Fibroblast of skin of right biceps (primary cell): Measurements from ENCODE around the gene MXI1.

Experiments used
- DNase-seq: peaks from one replicate; pipeline ENCODE4 v3.0.0-alpha.2; 2013

Gene MXI1

DNA sequence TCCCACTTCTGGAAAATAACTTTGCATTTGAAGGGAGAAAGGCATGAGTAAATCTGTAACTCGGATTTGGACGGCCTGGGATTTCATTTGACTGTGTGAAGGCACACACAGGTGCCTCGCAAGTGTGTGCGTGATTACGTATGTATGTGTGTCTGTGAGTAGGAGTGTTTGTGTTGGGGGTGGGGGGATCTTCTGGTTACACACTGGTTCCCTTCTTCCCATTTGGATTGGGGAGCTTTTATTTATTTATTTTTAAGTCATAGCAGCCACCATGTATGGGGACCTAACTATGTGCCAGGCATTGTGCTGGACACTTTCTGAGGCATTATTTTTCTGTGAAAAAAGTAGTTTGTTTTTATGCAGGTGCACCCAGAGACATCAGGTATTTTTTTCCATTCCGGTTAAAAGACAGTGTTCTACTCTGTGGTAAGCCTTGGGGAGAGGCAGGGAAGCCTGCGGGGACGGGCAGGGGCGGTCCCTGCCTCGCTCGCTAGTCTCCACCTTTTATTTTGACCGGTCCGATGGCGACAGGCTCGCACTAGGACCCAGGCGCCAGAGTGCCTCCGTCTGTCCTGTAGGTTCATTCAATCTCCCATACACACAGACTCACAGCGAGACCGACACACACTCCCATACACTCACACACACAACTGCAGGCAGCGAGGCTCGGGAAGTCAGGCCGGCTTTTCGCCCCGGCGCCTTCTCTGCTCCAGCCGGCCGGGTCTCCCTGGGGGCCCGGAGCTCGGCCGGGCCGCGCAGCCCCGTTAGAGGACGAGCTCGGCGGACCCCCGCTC, at the start of gene MXI1:
Gene MXI1 (plus strand): TSS at position 595 of the 794 bp plus-strand sequence. CDS start 204 bp downstream, outside the sequence.
- DNase-seq = peak; percentile 81

- DNase-seq = no peak
Observed at GRCh38 chr10:110158051-110159005, 49.1 kb upstream of the MXI1 start.

GRCh38 chr10:110160081-110160480, 47.3 kb upstream of the MXI1 start:
- no peak for DNase-seq

GRCh38 chr10:110160522-110160921, 46.9 kb upstream of the MXI1 start:
- no peak for DNase-seq

GRCh38 chr10:110162741-110163145, 44.7 kb upstream of the MXI1 start:
- DNase-seq = no peak

DNA sequence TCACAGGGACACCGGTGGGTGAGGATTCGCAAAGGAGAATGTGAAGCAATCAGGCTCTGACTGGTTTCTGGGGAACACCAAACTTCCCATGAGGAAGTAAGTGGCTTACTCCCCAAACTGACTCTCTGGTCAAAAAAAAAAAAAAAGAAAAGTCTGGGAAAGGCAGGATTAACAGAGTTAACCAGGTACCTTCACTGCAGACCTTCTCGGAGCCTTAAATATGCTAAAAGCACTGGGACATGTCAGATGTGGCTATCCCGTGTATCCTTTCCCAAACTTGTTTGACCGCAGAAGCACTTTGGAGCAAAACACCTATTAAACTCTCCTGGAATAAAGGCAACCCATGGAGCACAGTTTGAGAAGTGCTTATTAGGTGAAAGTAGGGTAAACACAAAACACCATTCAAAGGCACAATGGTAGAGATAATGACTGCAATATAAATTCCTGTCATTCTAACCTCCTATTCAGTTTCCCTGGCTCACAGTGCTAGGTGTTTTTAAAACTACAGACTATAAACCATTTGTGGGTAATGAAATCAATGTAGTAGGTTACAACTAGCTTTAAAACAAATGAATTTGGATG, 44.1 kb upstream of the MXI1 start:
- DNase-seq = no peak

DNA sequence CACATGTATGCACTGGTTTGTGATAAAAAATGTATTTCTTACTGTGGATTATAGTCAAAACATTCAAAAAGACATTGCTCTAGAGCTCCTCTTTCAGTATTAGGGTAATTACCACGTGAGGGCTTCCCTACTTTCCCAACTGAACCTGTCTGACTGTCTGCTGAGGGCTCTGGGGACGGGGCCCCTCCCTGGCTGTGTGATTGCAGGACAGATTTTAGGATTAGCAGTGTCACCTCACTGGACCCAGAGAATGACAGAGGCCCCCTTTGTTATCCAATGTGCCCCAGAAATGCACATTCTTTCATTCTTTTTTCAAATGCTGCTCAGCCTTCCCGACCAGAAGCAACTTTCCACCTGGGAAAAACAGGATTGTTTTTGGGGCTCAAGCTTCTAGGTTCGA, 43.6 kb upstream of the MXI1 start:
- no peak for DNase-seq

- no peak for DNase-seq
Observed at GRCh38 chr10:110165239-110165638, 42.2 kb upstream of the MXI1 start.

- no peak for DNase-seq
Observed at GRCh38 chr10:110167149-110167548, 40.3 kb upstream of the MXI1 start.

DNA sequence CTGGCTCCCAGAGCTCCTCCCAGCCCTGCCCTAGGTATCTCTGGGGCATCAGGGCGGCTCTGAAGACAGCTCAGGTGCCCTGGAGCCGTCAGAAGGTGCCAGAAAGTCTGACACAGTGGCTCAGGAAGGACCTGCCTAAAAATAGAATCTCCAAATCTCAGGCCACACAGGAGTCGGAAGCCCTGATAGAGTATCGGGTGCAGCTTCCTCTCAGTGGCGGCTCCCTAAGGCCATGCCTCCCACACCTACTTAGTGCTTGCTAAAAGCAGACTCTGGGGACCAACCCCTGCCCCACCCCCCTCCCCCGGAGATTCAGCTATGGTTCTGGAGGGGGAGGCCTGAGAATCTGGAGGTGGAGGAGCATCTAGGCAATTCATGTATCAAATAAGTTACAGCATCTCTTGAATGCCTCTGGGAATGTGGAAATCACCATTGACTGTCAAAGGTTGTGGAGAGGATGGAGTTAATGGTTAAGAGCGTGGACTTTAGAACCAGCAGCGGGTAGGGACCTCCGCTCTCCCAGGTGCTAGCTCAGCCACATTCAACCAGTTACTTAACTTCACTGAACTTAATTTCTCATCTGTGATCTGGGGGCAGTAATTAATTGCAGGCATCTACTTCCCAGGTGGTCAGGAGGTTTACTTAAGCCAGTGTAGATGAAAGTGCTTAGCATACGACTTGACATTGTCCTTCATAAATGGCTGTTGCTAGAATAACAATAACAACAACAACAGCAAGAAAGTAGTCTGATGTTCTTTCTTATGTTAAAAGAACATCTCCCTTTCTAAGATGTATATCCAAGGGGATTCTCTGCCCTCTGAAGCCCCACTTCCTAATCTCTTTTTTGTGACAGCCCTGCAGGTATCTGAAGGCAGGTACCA, 38.6 kb upstream of the MXI1 start:
- DNase-seq = no peak

- DNase-seq = no peak
Observed at GRCh38 chr10:110169586-110169985, 37.8 kb upstream of the MXI1 start.

DNA sequence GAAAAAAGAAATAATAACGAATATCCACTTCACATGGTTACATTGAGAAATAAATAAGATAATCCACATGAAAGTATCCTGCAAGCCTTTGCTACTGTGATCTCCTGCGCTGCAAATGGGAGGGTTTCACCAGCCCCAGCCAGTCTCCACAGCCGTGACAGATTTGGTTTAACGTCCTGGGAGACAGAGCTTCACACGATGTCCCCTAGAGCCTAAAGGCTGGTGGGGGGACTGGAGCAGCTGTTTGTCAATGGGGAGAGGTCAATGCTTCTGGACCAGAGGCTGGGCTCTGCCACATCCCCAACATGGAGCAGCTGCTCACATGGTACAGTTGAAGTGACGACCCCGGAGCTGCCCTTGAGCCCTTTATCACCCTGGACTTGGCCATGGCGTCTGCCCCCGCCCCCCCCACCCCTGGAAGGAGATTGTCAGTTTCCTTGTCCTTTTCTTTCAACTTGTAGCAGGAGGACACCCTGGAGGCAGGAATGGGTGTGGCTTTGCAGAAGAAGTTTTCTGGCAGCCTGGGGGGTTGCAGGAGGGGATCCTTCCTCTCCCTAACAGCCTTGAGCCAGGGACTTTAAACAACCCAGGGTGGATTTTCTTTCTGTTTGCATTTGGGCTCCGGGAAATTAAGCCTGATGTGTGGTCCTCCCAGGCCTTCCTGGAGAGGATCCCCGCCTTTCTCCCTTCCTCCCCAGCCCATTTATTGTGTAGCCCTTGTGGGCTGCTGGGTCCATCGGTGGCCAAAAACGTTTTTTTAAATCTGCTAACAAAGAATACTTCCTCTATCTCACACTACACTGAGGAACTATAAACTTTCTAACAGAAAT, 37.0 kb upstream of the MXI1 start:
- no peak for DNase-seq

- DNase-seq = no peak
Observed at GRCh38 chr10:110171032-110171431, 36.4 kb upstream of the MXI1 start.

- DNase-seq = no peak
Observed at GRCh38 chr10:110172155-110172554, 35.2 kb upstream of the MXI1 start.

- no peak for DNase-seq
Observed at GRCh38 chr10:110174201-110174600, 33.2 kb upstream of the MXI1 start.

DNA sequence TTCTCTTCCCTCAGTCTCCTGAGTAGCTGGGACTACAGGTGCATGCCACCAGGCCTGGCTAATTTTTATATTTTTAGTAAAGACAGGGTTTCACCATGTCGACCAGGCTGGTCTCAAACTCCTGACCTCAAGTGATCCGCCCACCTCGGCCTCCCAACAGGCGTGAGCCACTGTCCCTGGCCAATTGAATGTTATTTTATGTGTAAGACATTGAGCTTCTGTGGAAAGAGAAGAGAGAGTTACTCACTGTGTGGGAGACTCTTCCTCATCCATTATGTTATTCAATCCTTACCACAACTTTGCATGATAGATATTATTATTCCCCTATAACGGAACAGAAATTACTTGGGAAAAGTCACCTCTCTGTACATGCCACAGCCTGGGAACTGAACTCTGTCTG, 32.6 kb upstream of the MXI1 start:
- no peak for DNase-seq

GRCh38 chr10:110175406-110175805, 32.0 kb upstream of the MXI1 start:
- DNase-seq = no peak

DNA sequence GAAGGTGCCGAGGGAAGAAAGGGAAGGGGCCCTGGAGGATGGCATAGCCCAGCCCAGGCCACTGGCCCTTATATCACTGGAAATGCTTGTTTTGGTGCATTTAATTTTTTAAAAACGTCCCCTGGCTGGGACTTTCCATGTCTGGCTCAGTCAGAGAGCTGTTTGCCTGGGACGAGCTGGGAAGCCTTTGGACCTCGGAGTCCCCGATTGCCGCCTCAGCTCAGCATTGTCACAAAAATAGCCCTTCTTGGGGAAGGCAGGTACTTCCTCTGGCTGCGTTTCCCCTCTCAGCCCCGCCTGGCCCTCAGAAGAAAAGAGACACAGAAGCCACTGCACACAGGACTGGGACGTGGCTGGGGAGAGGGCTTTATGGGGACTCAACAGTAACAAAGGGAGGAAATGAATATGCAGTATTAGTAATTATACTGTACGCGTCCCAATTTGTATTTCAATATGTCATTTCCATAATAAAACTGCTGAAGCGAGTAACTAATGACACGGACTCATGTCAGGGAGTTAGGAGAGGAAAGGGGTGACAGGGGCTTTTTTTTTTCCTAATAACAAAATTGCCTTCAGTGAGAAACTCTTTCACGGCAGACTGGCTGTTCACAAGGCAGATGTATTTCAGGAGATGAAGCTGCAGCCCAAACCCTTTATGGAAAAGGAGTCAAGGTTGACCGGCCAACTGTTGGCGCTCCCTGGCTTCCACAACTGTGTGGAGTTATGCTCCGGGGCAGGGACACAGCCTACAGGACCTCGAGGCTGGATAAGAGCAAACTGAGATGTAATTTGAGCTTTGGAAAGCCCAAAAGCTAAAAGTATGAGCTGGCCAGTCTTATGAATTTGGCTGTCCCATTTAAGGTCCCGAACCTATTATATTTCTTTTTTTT, 31.0 kb upstream of the MXI1 start:
- no peak for DNase-seq

- DNase-seq = no peak
Observed at GRCh38 chr10:110179220-110179619, 28.2 kb upstream of the MXI1 start.

- DNase-seq = no peak
Observed at GRCh38 chr10:110181451-110181850, 26.0 kb upstream of the MXI1 start.
